Tibial nerve (tissue), 4 donors: ENCODE data around the gene A3GALT2.

Experiments
- CTCF ChIP-seq, 5 experiments: fragments of 200-600 bp in 3 of 5; fragments of 450-650 bp in 2 of 5; sonication (generic) in 3 of 5; IDR thresholded peaks; one replicate each; pipeline ENCODE4 v1.5.1; 2016 to 2019; ENCODE audit warnings: antibody characterized with exemption in 5 of 5, mild to moderate bottlenecking in 3 of 5, moderate library complexity in 2 of 5
- EP300 ChIP-seq, 2 donors: sonication (generic); formaldehyde crosslinking; IDR thresholded peaks; one replicate each; pipeline ENCODE4 v1.6.1; 2017; ENCODE audit warnings: antibody characterized with exemption in 2 of 2, mild to moderate bottlenecking in 1 of 2
- POLR2A ChIP-seq, 2 donors: fragments of 450-650 bp; IDR thresholded peaks; one replicate each; pipeline ENCODE4 v1.6.1; 2017; ENCODE audit warnings: antibody characterized with exemption in 2 of 2, mild to moderate bottlenecking in 2 of 2, moderate library complexity in 2 of 2

- TF ChIP-seq CTCF (IDR thresholded peaks at IDR 0.05) (no peak), POLR2A (IDR thresholded peaks at IDR 0.05) (no peak), EP300 (IDR thresholded peaks at IDR 0.05) (no peak)
Measured at GRCh38 chr1:33332357-33332789, 11.5 kb upstream of the A3GALT2 start.
